WI38 (cell line): ENCODE measurements around the gene BRCA1.
A peak's percentile ranks its signal among the peaks of the same experiment; 100 is the strongest.

ENCODE experiments used
- H3K4me3 ChIP-seq: 2 replicates; pipeline ENCODE4 v1.5.1; 2011; ENCODE audit warnings: low read depth, mild to moderate bottlenecking, control low read depth, low read length
- CTCF ChIP-seq: IDR thresholded peaks from 2 replicates; pipeline ENCODE4 v1.5.1; 2012; ENCODE audit warnings: low read depth, mild to moderate bottlenecking, control low read depth, low read length

Gene BRCA1

GRCh38 chr17:43024407-43025289 lies 100.5 kb downstream of the BRCA1 start, which contains the start of gene RND2:
RND2 (plus strand) TSS chr17:43025231; CDS start chr17:43025348, 117 bp downstream.
- TF ChIP-seq CTCF = peak; percentile 92
- peak within 1 kb of the TSS; percentile 64 for H3K4me3 ChIP-seq

- H3K4me3 ChIP-seq = peak within 1 kb of the TSS; percentile 97
- TF ChIP-seq CTCF = no peak
Measured at GRCh38 chr17:43021741-43022512, 103.2 kb downstream of the BRCA1 start, which contains the start of gene VAT1. VAT1 (minus strand) TSS chr17:43022385; CDS start chr17:43022322, 63 bp downstream.

GRCh38 chr17:43020789-43021740 lies 104.1 kb downstream of the BRCA1 start:
- TF ChIP-seq CTCF = no peak
- H3K4me3 ChIP-seq = peak overlapping the region; percentile 97

- no peak overlapping the region for H3K4me3 ChIP-seq
Measured at GRCh38 chr17:43020030-43020621, 105.0 kb downstream of the BRCA1 start.

GRCh38 chr17:43019418-43019817 lies 105.7 kb downstream of the BRCA1 start:
- TF ChIP-seq CTCF = no peak

More at GRCh38 chr17:43020030-43020621, 105.0 kb downstream of the BRCA1 start:
- TF ChIP-seq CTCF = no peak

GRCh38 chr17:43018932-43019331 lies 106.2 kb downstream of the BRCA1 start:
- TF ChIP-seq CTCF = no peak
- H3K4me3 ChIP-seq = no peak overlapping the region

More at GRCh38 chr17:43019418-43019817, 105.7 kb downstream of the BRCA1 start:
- H3K4me3 ChIP-seq = no peak overlapping the region
